Measurements from ENCODE around the gene ACTRT2.

DNA sequence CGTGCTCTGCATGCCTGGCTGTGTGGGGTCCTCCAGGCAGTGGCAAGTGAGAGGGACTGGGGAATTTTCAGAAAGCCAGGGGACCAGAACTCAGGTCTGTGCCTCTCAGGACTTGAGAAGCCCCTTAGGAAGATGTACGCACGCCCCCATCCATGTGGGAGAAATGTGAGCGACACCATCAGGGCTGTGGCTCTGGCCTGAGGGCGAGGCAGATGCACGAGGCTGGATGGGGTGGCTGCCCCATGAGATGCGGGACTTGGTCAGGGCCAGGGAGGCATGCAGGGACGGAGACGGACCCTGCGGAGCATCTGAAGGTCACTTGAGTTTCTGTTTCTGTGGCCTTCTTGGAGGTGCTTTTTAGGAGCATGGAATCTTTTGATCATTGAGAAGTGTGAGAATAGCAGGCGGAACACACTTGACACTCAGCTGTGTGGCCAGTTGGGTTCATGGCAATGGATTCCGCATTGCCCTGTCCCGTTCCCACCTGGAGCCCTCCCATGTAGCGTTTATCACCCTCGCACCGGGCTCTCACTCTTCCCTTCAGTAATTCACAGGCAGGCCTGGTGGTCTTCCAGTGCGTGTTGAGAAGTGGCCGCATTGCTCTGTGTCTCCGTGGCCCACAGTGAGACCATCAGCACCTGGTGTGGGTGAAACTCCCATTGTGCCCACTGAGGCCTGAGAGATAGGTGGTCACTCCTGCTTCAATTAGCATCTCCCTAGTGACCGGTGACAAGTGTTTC is 30.7 kb upstream of the ACTRT2 start:
- no peak for TF ChIP-seq POLR2A (IDR thresholded peaks at IDR 0.05; ENCODE audit: low read depth, low read length)
- no peak for TF ChIP-seq TAF1 (IDR thresholded peaks at IDR 0.05; ENCODE audit: low read depth, low read length)
- no peak for TF ChIP-seq POLR2AphosphoS5 (IDR thresholded peaks at IDR 0.05; ENCODE audit: low read depth, low read length)
- no peak for TF ChIP-seq SPI1 (IDR thresholded peaks at IDR 0.05; ENCODE audit: low read depth, low read length)
- TF ChIP-seq PAX5 (IDR thresholded peaks at IDR 0.05; ENCODE audit: insufficient read depth, low read length, severe bottlenecking): no peak
- no peak for TF ChIP-seq POU2F2 (IDR thresholded peaks at IDR 0.05; ENCODE audit: low read depth, low read length)
